NCI-H1105 (cell line): ENCODE measurements around the gene ZIC2.

Source experiments
- DNase-seq: peaks from one replicate; lab custom pipeline; 2025; lab: John Stamatoyannopoulos, UW

Gene ZIC2

DNA sequence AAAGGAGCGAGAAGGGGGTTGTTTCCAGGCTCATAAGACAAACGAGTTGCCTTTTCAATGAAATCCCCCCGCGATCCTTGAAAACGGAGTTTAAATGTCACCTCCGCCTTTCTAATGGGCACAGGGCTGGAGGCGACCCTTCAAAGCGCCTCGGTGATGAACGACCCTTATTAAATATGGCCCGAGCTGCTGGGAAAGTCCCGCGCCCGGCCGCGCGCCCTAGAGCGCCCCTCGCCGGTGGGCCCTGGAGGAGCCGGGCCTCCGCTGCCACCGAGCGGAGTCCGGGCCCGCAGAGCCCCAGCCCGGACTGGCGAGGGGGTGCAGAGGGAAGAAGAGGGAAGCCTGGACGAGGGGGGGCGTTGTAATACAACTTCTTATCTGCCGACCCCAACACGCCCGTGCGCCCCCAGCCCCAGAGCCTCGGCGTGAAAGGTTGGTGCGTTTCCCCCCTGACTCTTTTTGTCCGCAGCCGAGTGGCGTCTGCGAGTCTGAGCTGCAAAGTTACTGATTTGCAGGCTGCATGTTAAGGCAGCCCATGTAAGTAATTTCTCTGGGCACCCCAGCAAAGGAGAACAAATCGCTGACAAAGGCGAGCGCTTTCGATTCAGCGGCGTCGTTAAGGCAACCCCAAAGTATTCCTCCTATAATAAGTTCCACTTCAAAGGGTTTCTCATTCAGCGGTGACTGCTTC, 21.9 kb upstream of the ZIC2 start:
- DNase-seq = no peak

DNA sequence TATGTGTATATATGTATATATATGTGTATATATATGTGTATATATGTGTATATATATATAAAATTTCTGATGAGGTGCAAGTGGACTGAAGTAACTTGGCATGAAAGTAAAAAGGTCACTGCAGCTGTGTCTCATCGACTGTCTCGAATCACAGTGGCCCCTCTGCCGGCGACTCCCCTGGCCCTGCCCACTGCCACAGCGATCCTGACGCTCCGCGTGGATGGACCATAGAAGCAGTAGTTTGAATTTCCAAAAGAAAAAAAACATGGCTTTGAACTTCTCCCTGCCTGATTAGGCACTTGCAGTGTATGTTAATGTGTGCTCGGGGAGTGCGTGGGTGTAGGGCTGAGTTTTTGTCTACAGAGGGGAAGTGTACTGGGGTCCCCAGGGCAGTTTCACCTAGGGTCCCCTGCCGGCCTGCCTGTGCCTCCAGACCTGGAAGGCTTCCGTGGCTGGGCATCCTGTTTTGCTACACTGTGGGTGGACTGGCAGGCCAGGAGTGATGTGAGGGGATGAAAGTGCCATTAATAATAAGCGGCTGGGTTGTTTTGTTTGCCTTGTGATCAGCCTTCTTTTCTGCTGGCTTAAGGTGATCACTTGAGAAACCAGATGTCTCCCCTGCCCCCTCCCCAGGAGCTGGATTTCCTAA, 20.8 kb upstream of the ZIC2 start:
- no peak for DNase-seq

DNA sequence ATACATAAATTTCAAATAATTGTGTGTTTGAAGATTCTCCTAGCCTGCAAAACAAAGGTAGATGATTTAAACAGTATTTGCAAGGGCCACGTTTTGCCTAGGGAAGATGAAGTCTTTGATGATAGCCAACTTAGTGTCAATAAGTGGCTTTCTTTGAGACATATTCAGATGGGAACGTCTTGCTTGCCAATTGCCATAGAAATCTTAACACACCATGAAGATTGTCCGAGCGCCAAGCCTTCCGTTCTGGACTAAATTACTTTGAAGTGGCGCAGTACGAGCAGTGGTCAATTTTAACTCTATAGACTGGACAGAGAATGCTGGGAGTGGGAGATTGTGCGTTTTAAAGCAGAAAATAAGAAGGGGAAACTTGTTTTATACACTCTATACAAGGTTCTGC, 19.9 kb upstream of the ZIC2 start:
- DNase-seq = no peak

DNA sequence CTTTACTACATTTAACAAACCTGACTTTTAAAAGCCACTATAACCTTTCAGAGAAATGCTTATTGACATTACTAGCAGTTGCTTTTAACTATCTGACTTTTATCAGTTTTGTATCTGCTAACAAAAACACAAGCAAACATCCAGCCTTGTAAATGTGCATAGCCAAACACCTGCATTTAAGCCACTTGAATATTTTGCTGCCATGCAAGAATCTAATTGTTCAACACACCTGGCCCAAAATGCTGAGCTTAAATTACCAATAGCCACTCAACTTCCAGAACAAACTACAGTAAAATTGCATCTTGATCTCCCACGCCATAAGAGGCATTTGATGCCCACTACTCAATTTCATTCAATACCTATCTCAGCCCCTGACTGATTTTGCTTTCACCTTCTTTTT, 19.3 kb upstream of the ZIC2 start:
- DNase-seq = no peak

DNA sequence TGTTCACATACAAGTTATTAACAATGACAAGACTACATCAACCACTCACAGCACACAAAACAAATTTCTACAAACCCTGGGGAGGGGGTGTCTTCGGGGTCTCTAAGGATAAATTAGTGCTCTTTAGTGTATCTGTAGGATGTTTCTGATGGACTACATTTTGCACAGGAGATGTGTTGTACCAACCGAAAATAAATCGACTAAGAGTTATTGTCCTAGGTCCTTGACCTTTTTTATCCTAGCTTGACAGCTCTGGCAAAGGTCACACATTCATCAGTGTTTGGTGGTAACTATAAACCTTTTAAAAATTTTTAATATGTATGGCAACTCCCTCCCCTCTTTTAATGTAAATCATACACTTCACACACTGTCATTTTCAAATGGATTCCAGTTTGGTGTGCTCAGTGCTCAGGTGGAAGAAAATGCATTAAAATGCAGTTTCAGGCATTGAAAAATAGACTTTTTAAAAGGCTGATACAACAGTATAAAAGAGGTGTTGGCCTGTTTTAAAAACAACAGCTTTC, 17.7 kb upstream of the ZIC2 start:
- DNase-seq = no peak

DNA sequence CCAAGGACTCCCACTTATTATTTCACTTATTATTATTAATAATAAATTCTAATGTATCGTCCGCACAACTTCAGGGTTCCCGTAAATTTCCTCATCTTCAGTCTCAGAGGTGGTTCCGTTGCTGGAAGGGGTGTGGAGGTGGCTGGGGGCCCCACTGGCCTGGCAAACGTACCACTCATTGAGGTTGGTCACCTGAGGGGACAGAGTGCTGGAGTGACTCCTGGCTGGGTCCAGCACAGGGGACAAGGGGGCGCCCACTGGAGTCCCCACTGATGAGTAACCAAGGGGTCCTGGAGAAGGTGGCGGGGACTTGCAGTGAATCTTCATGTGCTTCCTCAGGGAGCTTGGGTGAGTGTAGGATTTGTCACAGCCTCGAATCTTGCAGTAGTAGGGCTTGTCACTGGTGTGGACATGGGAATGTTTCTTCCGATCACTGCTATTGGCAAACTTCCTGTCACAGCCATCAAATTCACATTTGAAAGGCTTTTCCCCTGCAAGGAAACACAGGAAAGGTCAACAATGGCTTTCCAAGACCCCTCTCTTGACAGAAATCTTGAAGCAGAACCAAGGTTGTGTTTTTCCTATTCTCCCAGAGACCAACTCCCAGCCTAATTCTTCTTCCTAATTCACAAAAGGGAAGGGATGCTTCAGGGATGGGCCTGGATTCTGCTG, 16.1 kb upstream of the ZIC2 start:
- no peak for DNase-seq

DNA sequence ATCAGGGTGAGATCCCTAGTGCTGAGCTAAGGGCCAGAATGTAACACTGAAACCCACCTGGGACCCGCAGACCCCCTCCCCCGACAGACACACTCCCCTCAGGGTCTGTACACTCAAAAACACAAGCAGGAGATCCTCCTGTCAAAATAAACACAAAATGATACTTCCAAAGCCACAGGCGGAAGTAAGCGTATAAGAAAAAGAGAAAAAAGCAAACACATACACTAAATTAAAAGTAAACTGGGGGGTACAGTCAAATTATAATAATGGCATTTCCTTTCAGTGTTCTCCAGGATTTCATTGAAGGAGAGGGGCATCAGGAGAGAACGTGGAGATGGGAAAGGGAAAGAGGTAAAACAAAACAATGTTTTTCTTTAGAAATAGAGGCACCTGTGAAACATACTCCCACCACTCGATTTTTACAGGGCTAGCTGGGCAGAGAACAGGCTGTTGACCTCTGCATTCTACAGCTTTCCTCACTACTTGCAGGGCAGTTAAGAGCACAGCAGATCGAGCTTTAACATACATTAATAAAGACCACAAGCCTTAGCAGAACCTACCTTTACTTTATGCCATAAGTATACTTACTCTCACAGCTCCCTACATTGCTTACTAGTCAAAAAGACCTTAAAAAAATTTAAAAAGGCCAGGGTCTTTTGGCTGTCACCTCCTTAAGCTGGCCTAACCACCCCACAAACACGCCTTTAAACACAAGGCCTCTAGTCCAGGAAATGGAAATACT, 15.3 kb upstream of the ZIC2 start:
- DNase-seq = no peak

DNA sequence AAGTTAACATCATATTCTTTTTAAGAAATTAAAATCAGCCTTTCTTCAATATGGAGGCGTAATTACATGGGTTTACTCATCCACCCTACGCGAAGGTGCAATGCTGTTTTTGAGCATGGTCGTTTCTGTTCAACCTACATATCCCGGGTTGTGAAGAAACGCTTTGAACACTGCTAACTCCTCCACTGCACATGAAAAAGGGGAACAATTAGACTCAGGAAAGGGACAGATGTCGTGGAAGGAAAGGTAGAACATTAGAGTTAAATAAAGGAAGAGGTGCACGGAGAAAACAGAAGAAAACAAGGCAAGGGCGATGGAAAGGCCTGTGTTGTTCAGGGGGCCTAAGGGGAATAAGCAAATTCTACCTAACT, 14.1 kb upstream of the ZIC2 start:
- DNase-seq = no peak

DNA sequence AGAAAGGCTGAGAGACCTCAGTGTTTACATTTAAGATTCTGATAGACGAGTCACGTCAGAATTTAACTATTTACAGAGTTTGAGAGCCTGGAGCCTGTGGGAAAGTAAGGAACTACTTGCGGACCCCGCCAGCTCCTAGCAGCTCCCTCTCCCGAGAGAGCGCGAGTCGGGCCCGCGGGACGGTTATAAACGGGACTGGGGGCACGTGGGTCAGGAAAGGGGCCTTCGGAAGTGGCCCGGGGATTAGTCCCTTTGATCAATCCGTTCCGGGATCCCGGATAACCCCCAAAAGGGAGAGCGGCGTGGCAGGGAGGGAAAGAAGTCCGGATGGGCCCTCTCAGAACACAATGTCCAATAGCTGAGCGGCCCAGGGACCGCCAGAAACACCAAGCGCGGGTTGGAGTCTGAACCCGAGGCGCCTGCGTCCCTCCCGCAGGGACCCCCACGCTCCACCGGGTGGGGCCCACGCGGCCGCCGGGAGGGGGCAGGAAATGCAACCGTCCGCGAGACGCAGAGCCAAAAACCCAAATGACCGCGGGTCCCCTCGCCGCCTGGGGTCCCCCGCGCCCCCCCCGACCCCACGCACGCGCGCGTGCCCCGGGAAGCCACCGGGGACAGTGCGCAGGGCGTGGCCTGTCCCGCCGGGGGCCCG, 13.6 kb upstream of the ZIC2 start:
- DNase-seq = no peak

DNA sequence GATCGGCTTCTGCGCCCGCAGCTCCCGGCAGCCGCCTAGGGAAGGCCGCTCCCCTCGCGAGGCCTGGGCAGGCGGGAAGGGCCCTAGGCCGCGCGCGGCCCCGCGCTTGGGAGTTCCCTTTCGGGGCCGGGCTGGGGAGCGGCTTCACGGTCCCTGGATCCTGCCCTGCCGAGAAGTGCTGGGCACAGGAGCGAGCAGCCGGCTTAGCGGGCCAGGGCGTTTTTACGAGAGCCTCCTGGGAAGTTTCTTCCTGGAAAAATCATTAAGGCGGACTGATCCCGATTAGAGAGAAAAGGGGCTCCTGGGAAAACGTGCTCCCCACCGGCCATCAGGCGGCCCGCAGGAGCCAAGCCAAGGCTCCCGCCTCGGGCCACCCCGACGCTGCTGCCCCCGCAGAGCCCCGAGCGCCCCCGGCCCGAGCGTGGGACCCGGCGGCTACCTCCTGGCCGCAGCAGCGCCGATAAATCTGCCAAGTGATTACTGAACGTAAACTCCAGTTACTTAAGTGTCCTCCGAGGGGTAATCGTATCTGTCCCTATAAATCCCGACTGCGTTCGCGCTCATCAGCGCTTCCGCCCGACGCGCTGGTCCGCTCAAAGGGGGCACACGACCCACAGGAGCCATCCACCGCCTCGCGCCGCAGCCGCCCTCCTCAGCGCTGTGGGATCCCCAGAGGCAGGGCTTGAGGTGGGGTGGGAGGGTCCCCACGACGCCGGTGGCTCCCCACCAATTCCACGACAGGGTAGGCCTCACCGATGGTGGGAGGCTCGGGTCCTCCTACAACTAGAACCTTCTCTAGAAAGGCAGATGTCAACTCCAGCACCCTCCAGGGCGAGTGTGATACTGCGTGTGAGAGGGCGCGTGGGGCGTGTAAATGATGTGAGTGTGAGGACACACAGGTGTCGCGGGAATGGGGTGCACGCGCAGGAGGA, 12.8 kb upstream of the ZIC2 start:
- no peak for DNase-seq

DNA sequence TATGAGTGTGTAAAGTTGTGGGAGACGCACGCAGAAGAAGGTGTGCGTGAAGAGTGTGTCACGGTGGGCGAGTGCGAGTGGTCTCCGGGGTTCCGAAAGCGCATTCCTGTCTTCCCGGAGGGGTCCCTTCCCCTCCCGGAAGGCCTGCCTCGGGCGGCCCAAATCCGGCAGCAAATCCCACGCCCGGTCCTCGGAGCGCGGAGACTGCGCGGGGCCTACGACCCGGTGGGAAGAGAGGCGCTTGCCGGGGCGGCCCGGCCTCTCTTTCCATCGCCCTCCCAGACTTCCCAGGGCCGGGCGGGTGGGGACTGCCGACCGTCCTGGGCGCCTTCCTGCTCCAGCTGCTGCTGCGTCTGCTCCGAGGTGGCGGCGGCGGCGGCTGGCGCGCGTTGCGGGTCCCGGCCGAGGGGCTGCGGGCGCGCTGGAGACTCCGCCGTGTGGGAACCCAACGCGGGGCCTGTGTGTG, 12.1 kb upstream of the ZIC2 start:
- no peak for DNase-seq

DNA sequence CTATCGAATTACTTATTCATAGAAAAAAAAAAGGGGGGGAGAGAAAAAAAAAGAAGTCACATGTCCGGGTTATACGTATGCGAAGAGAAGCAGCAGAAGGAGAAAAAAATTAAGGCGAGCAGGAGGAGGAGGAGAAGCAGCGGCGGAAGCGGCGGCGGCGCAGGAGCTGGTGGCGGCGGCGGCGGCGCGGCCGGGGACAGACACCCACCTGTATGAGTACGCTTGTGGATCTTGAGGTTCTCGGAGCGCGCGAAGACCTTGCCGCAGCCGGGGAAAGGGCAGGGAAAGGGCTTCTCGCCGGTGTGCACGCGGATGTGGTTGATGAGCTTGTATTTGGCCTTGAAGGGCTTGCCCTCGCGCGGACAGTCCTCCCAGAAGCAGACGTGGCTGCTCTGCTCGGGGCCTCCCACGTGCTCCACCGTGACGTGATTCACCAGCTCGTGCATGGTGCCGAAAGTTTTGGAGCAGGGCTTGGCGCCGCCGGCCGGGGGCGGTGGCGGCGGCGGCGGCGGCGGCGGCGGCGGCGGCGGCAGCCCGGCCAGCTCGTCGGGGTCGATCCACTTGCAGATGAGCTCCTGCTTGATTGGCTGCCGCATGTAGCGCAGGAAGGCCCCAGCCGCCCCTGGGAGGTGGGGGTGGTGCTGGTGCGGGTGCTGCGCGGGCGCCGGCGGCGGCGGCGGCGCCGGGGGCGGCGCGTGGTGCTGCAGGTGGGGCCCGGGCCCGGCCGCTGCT, 11.5 kb upstream of the ZIC2 start:
- no peak for DNase-seq

DNA sequence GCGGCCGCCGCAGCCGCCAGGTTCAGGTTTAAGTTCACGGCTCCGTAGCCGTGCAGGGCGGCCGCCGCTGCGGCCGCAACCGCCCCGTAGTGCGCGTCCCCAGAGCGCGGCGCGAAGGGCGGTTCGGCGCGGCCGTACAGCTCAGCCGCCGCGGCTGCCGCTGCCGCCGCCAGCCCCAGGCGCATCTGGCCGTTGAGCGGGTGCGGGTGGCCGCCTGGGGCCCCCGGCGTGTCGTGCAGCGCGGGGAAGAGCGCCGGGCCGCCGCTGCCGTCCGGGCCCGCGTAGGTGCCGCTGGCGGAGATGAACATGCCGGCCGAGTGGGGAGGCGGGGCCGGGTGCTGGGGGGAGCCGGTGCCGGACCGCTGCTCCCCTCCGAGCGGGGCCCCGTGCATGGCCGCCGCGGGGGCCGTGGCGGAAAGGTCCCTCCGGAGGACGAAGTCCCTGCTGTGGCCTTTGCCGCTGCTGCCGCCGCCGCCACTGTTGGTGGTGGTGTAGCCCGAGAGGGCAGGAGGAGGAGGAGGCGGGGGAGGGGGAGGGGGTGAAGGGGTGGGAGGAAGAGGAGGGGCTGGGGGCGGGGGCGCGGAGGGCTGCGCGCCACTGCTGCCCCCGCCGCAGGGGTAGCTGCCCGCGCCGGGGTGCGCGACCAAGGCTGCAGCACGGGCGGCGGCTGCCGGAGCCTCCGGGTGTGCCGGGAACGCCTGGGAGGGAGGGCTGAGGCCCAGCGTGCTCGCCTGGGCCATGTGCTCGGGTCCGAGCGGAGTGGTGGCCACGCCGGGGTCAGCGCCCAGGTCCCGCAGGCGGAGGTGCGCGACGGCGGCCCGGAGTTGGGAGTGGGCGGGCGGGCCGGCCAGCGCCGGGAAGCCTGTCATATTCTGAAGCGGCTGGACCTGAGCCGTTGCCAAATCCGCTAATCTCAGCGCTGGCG, 10.7 kb upstream of the ZIC2 start:
- DNase-seq = no peak

DNA sequence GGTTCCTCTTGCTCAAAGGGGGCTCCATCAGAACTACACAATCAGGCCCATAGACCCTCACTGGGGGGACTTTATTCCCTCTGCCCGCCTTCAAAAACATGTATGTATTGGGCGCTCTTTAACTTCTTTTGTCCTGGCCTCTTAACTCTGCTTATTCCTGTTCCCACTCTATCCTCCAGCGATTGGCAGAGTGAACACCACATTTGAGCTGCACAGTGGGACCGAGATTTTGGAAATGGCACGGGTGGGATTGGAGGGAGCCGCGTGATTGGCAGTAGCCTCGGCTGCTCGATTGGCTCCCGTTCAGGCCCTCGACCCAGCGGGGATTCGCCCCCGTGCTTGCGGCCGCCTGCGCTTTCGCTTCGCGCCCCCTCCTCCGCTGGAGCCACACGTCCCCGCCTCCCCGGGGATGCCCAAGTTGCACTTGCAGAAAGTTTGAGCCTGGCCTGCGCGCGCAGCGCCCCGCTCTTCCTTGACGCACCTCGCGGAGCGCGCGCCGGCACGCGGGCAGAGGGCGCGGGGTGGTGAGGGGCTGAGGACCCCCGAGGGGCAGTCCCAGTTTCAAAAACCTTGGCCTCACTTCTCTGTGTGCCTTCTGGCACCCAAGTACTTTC, 9.9 kb upstream of the ZIC2 start, which contains the start of gene ZIC5:
TSS of gene ZIC5 (minus strand) at position 192 of the 614 bp plus-strand sequence. CDS start at position 28, 164 bp downstream.
- no peak for DNase-seq

DNA sequence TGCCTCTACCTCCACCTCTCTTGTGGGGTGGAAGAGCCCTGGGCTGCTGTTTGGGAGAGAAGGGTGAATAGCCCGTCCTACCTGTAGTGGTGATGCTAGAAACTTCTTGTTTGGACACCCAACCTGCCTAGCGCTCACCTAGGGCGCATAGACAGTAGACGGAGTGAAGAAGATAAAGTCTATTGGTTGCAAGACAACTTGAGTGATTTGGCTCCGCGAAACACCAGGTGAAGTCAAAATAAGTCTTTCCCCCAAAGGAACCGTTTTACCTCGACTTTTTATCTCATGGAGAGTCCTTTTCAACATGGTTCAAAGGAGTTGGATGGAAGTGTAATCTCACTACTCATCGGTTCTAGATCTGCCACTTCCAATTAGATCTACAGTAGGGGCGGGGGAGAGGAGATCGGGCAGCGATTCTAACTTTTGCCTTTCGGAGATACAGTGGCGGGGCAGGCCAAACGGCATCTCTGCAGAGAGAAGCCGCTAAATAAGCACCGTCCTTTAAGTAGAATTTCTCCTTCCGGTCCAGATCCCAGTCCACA, 9.3 kb upstream of the ZIC2 start:
- no peak for DNase-seq

DNA sequence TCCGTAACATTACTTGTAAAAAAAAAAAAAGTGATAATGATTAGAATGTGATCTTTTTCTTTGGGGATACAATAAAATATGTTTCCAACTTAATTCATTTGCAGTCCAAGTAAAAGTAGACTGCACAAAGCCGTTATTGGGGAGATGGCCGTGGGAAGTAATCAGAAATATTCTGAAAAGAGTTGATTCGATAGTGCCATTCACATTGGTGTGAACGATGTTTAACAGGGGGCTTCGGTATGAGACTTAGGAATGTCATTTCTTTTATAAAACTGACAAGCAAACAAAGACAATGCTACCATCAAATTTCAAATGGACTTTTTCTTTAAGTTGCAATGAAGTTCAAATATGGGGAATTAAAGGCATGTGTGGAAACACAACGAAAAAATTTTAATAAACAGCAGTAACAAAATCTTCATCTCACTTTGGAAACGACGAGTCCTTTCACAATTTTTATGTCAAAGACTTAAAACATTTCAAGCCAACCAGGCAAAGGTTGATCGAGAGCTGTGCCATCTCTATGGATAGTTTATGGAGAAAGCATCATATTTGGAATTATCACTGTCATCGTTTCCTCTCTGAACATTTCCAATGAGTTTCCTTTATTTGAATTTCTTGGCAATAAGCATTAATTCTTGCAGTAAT, 8.3 kb upstream of the ZIC2 start:
- DNase-seq = no peak

DNA sequence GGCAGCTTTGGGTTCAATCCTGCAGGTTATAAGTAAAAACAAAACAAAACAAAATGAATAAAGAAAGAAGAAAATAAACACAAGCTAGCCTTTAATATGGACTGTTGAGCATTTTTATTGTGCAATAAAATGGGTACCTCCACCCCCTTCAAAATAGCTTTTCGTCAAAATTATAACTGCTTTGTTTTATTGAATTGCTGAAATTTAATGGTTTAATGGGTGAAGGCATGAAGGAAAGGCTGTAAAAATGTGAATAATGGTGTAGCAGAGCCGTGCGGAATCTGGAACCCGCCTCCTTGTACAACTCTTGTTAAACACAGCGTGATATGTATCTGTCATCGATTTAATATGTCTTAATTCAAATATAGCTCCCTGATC, 7.8 kb upstream of the ZIC2 start:
- DNase-seq = no peak
